ENCODE results near the gene PCDHGB1. TPM values are rescaled to one million over a fixed set of nuclear protein-coding genes. Genes with fewer than 3 reads are reported as not detected.

The PCDHGB1 gene
- total and polyA plus RNA-seq, 2 donors (not counting 3 experiments of a cell fraction or from before 2014, with no cell fraction given): 0.39 to 0.62 TPM

GRCh38 chr5:141342773-141343172 lies 7.1 kb upstream of the PCDHGB1 start:
- TF ChIP-seq MAX (IDR thresholded peaks at IDR 0.05; ENCODE audit: insufficient read depth, insufficient read length) (no peak), JUN (IDR thresholded peaks at IDR 0.05; ENCODE audit: borderline replicate concordance, insufficient read depth, insufficient read length, low read depth) (no peak), POLR2AphosphoS5 (IDR thresholded peaks at IDR 0.05; ENCODE audit: insufficient read depth, low read depth, low read length) (no peak), EZH2 (IDR thresholded peaks at IDR 0.05; ENCODE audit: borderline replicate concordance, low read depth, low read length, severe bottlenecking) (no peak), MYC (IDR thresholded peaks at IDR 0.05; ENCODE audit: low read depth, low read length) (no peak), FOS (IDR thresholded peaks at IDR 0.05; ENCODE audit: borderline replicate concordance, insufficient read depth, low read length) (no peak), CTCF (IDR thresholded peaks at IDR 0.05; ENCODE audit: extremely low read depth in 1 of 2, insufficient read depth in 1 of 2, low read depth in 1 of 2, low read length in 2 of 2) (no peak), GATA2 (IDR thresholded peaks at IDR 0.05; ENCODE audit: insufficient read depth, insufficient read length, low read depth, low read length) (no peak), POLR2A (IDR thresholded peaks at IDR 0.05; ENCODE audit: low read depth, low read length) (no peak)
- Histone ChIP-seq H3K27ac (ENCODE audit: insufficient read depth, low read depth, low read length) (no peak overlapping the region), H3K4me3 (replicated peaks in 1 of 3; ENCODE audit: insufficient read depth in 1 of 3, low read depth in 1 of 3, low read length in 3 of 3) (no peak overlapping the region), H3K9me3 (replicated peaks; ENCODE audit: control insufficient read depth, insufficient read depth, low read length) (no peaks in the 10 kb centered on the region), H3K4me2 (ENCODE audit: insufficient read depth, low read length) (no peak overlapping the region), H3K79me2 (ENCODE audit: control insufficient read depth, insufficient read depth, low read length) (no peaks in the 10 kb centered on the region), H3K4me1 (ENCODE audit: control insufficient read depth, extremely low read depth, insufficient read depth, low read length) (peaks cover 3% of the 10 kb centered on the region), H3K36me3 (ENCODE audit: control insufficient read depth in 2 of 2, extremely low read depth in 1 of 2, insufficient read depth in 2 of 2, low read length in 2 of 2) (no peaks in the 10 kb centered on the region), H3K27me3 (ENCODE audit: control insufficient read depth in 2 of 2, insufficient read depth in 2 of 2, low read length in 2 of 2) (peaks cover 12 to 32% of the 10 kb centered on the region in 2 experiments), H2AFZ (ENCODE audit: low read depth, low read length) (no peak overlapping the region), H3K9ac (replicated peaks; ENCODE audit: extremely low read depth, insufficient read depth, low read length) (no peak overlapping the region), H4K20me1 (replicated peaks; ENCODE audit: control insufficient read depth, extremely low read depth, insufficient read depth, low read length) (no peaks in the 10 kb centered on the region), H3K9me1 (replicated peaks; ENCODE audit: control insufficient read depth, extremely low read depth, insufficient read depth, low read length) (no peaks in the 10 kb centered on the region)
- no peak for FAIRE-seq
- CTCF ChIA-PET: interaction anchor here (1.2 to 3.8 kb wide), 9 partner anchors 8 to 224 kb away, joined by 3 to 38 read pairs (median 9); partner anchors contain the start of genes PCDHGA1 and PCDHGA10
- dilution Hi-C loops (cut with MboI; ENCODE audit: extremely low pct_ligation_motif_present, low sequenced_read_pairs) (no loop called here), intact Hi-C loops (cut with micrococcal nuclease) (loop anchor here (2.0 kb wide), 1 partner anchor 22 kb away; the partner anchor contains the start of gene TAF7)
- no peak for DNase-seq (ENCODE audit: low read depth, low spot score)
- BruUV-seq (replicated peaks): no TSS peak
- POLR2A ChIA-PET: no interaction called here

All from endothelial cell of umbilical vein (primary cell).